IMR-90 (cell line): ENCODE data around the gene C19orf53. TPM values are rescaled to one million over a fixed set of nuclear protein-coding genes. Genes with fewer than 3 reads are reported as not detected.

Experiments used
- ATAC-seq: fragments of 200-7000 bp; cut with Tn5 transposase; 2 replicates; pipeline ENCODE4 v1.9.1; 2020; ENCODE audit warnings: low read depth, mild to moderate bottlenecking, moderate library complexity
- BruUV-seq: library from RNA; stranded (reverse); fragments of 400-500 nt; replicated peaks from 2 replicates; lab custom pipeline; 2021; lab: Mats Ljungman, UMichigan
- CTCF ChIA-PET: fragments of 300-600 bp; formaldehyde crosslinking; extraction: SDS; loops from one replicate; lab custom pipeline; 2021; ENCODE audit warnings: antibody characterized with exemption; lab: Yijun Ruan, JAX
- POLR2A ChIA-PET: fragments of 300-600 bp; sonication (Branson Sonifier 250); formaldehyde crosslinking; loops from one replicate; lab custom pipeline; 2022; ENCODE audit warnings: antibody characterized with exemption; ENCODE audit not compliant: unreplicated experiment; lab: Charles Lee
- DNase-seq: peaks from one replicate; pipeline ENCODE4 v3.0.0; 2013
- H2AFZ ChIP-seq: replicated peaks from 2 replicates; pipeline ENCODE3; 2013; ENCODE audit warnings: low read length, mild to moderate bottlenecking; ENCODE audit not compliant: poor library complexity
- H2AK5ac ChIP-seq: 2 replicates; pipeline ENCODE4 v1.6.1; 2013; ENCODE audit warnings: low read depth, low read length, inconsistent platforms
- H2AK9ac ChIP-seq: replicated peaks from 2 replicates; pipeline ENCODE3; 2013; ENCODE audit warnings: mild to moderate bottlenecking, low read depth, low read length, moderate library complexity; ENCODE audit not compliant: poor library complexity
- H2BK120ac ChIP-seq: 2 replicates; pipeline ENCODE4 v1.6.1; 2013; ENCODE audit warnings: low read depth, low read length, inconsistent platforms
- H2BK15ac ChIP-seq: 3 replicates; pipeline ENCODE4 v1.6.1; 2013; ENCODE audit warnings: low read depth, low read length, inconsistent platforms
- H2BK20ac ChIP-seq: 2 replicates; pipeline ENCODE4 v1.6.1; 2013; ENCODE audit warnings: low read depth, mild to moderate bottlenecking, inconsistent platforms, low read length, moderate library complexity
- H2BK5ac ChIP-seq: 2 replicates; pipeline ENCODE4 v1.6.1; 2013; ENCODE audit warnings: mild to moderate bottlenecking, low read depth, low read length, inconsistent platforms; ENCODE audit not compliant: poor library complexity, severe bottlenecking
- H3K14ac ChIP-seq: replicated peaks from 2 replicates; pipeline ENCODE4 v1.6.1; 2013; ENCODE audit warnings: low read depth, low read length, inconsistent platforms
- H3K18ac ChIP-seq: 2 replicates; pipeline ENCODE4 v1.6.1; 2013; ENCODE audit warnings: low read depth, low read length, control low read depth
- H3K23ac ChIP-seq: 2 replicates; pipeline ENCODE4 v1.6.1; 2013; ENCODE audit warnings: low read depth, low read length, inconsistent platforms
- H3K27ac ChIP-seq: 2 replicates; pipeline ENCODE4 v1.5.1; 2013; ENCODE audit warnings: mild to moderate bottlenecking, control low read depth, low read length; ENCODE audit not compliant: insufficient read depth
- H3K27me3 ChIP-seq: 2 replicates; pipeline ENCODE4 v1.6.1; 2013; ENCODE audit warnings: low read length; ENCODE audit not compliant: control insufficient read depth, insufficient read depth
- H3K36me3 ChIP-seq: 2 replicates; pipeline ENCODE4 v1.6.1; 2013; ENCODE audit warnings: low read length, mixed read lengths; ENCODE audit not compliant: control insufficient read depth, insufficient read depth
- H3K4ac ChIP-seq: 2 replicates; pipeline ENCODE4 v1.6.1; 2013; ENCODE audit warnings: low read depth, low read length, inconsistent platforms
- H3K4me1 ChIP-seq: 2 replicates; pipeline ENCODE4 v1.6.1; 2013; ENCODE audit warnings: low read length, mixed read lengths; ENCODE audit not compliant: control insufficient read depth, insufficient read depth
- H3K4me2 ChIP-seq: 2 replicates; pipeline ENCODE4 v1.6.1; 2013; ENCODE audit warnings: low read depth, mild to moderate bottlenecking, control low read depth, low read length, moderate library complexity
- H3K4me3 ChIP-seq: 2 replicates; pipeline ENCODE4 v1.5.1; 2013; ENCODE audit warnings: low read depth, mild to moderate bottlenecking, control low read depth, low read length, moderate library complexity; ENCODE audit not compliant: insufficient read depth
- H3K56ac ChIP-seq: 2 replicates; pipeline ENCODE4 v1.6.1; 2013; ENCODE audit warnings: low read length, inconsistent platforms; ENCODE audit not compliant: insufficient read depth; ENCODE audit errors: extremely low read depth
- H3K79me1 ChIP-seq, 2 experiments: 2 replicates each; pipeline ENCODE4 v1.6.1; 2013; ENCODE audit warnings: low read length in 2 of 2, inconsistent platforms in 1 of 2, low read depth in 1 of 2
- H3K9ac ChIP-seq: 2 replicates; pipeline ENCODE4 v1.6.1; 2013; ENCODE audit warnings: low read depth, low read length, control low read depth
- H3K9me1 ChIP-seq: 2 replicates; pipeline ENCODE4 v1.6.1; 2013; ENCODE audit warnings: low read length, inconsistent platforms; ENCODE audit not compliant: insufficient read depth
- H3K9me3 ChIP-seq: 2 replicates; pipeline ENCODE4 v1.6.1; 2013; ENCODE audit warnings: low read length; ENCODE audit not compliant: control insufficient read depth, insufficient read depth
- H4K20me1 ChIP-seq: 2 replicates; pipeline ENCODE4 v1.6.1; 2013; ENCODE audit warnings: low read length, inconsistent platforms; ENCODE audit not compliant: insufficient read depth
- H4K5ac ChIP-seq: 2 replicates; pipeline ENCODE4 v1.6.1; 2013; ENCODE audit warnings: mild to moderate bottlenecking, low read depth, low read length, control low read depth
- H4K8ac ChIP-seq, 2 experiments: 2 replicates each; pipeline ENCODE4 v1.6.1; 2013; ENCODE audit warnings: low read depth in 2 of 2, low read length in 2 of 2, control low read depth in 1 of 2, inconsistent platforms in 1 of 2
- H4K91ac ChIP-seq: 2 replicates; pipeline ENCODE4 v1.6.1; 2013; ENCODE audit warnings: low read depth, low read length, inconsistent platforms; ENCODE audit not compliant: insufficient read depth
- MAFK ChIP-seq: IDR thresholded peaks from 2 replicates; pipeline ENCODE4 v1.6.1; 2012; ENCODE audit warnings: low read depth, low read length, improper control_type of control experiment
- RAD21 ChIP-seq: IDR thresholded peaks from 2 replicates; pipeline ENCODE4 v1.6.1; 2012; ENCODE audit warnings: low read length, improper control_type of control experiment
- WGBS, 2 experiments: methylation state at CpG; one replicate each; pipeline versions ENCODE4 v1.1.5 to v1.1.7; 2013; ENCODE audit warnings: missing lambda C conversion rate in 2 of 2; ENCODE audit not compliant: insufficient read length in 1 of 2; ENCODE audit errors: extremely low coverage in 2 of 2; 5-methylcytosine and 5-hydroxymethylcytosine counted together
- dilution Hi-C: fragments of 300-500 bp; cut with HindIII; formaldehyde crosslinking; loops from one replicate; pipeline ENCODE4 v1.14.3; 2018; ENCODE audit warnings: low sequenced_read_pairs; ENCODE audit not compliant: unreplicated experiment
- in situ Hi-C: fragments of 300-500 bp; cut with MboI; formaldehyde crosslinking; loops from 3 replicates; pipeline ENCODE4 v1.14.3; 2019; ENCODE audit warnings: low sequenced_read_pairs, inconsistent platforms, mixed read lengths
- intact Hi-C: fragments of 100-400 bp; cut with micrococcal nuclease; formaldehyde crosslinking; loops from 2 replicates; pipeline ENCODE4 v1.10.0; 2022
- polyA plus RNA-seq, 3 experiments: library from polyadenylated mRNA; depleted of rRNA; stranded (reverse); fragments of >200 nt; gene quantifications; 2 replicates each; pipeline ENCODE4 v1.2.3, GENCODE V29; 2012; ENCODE audit warnings: low replicate concordance in 1 of 3
- total RNA-seq: library from RNA; depleted of rRNA; stranded (reverse); fragments of >200 nt; gene quantifications from 2 replicates; pipeline ENCODE4 v1.2.3, GENCODE V29; 2012

Gene C19orf53
- total and polyA plus RNA-seq, 2 of the 4 experiments (the other 2 are of a cell fraction) = 61.3 to 290 TPM

GRCh38 chr19:13757805-13758772 is 16.2 kb upstream of the C19orf53 start:
- peaks cover under 1 to 22% of the 10 kb centered on the region in 2 experiments; a peak in 3 of 4 replicates for H3K79me1 ChIP-seq
- no peak overlapping the region for H3K4me2 ChIP-seq
- H3K4me1 ChIP-seq = no peaks in the 10 kb centered on the region
- no peak overlapping the region for H3K9ac ChIP-seq
- intact Hi-C loops = no loop called here
- CTCF ChIA-PET = no interaction called here
- no peak overlapping the region for H2BK15ac ChIP-seq
- no peaks in the 10 kb centered on the region for H3K9me1 ChIP-seq
- dilution Hi-C loops = no loop called here
- POLR2A ChIA-PET = no interaction called here
- H3K9me3 ChIP-seq = no peaks in the 10 kb centered on the region
- no peak overlapping the region for H3K4me3 ChIP-seq
- peak overlapping the region; percentile 9 for H2AK9ac ChIP-seq
- H4K5ac ChIP-seq = no peak overlapping the region
- H2BK20ac ChIP-seq = no peak overlapping the region
- H3K27ac ChIP-seq = no peak overlapping the region
- H2BK120ac ChIP-seq = no peak overlapping the region
- H4K20me1 ChIP-seq = no peaks in the 10 kb centered on the region; the same call in 1 of the 2 replicates
- no peak overlapping the region for H3K23ac ChIP-seq
- no peak overlapping the region for H3K14ac ChIP-seq
- H4K8ac ChIP-seq = no peak overlapping the region
- H3K56ac ChIP-seq = no peak overlapping the region
- no peak overlapping the region for H3K18ac ChIP-seq
- no peak for DNase-seq
- no peak overlapping the region for H2AK5ac ChIP-seq
- no peak overlapping the region for H2AFZ ChIP-seq
- TF ChIP-seq MAFK (peak; percentile 51; the same call in 1 of the 2 replicates), RAD21 (no peak)
- BruUV-seq = no TSS peak
- no peak overlapping the region for H3K4ac ChIP-seq
- no peak overlapping the region for H4K91ac ChIP-seq
- H3K27me3 ChIP-seq = no peaks in the 10 kb centered on the region
- ATAC-seq = no peak
- in situ Hi-C loops = loop anchor here (25.0 kb wide), 1 partner anchor 329 kb away; the partner anchor contains the start of genes C19orf67 and SAMD1
- WGBS, 2 experiments = 92% methylated on average over 11 of the region's 15 CpGs; no CpG with 5 or more reads in 1 of the 2 experiments
- peaks cover 78% of the 10 kb centered on the region for H3K36me3 ChIP-seq
- no peak overlapping the region for H2BK5ac ChIP-seq
